H1 (cell line): ENCODE measurements around the gene TCN2. TPM values are rescaled to one million over a fixed set of nuclear protein-coding genes. Genes with fewer than 3 reads are reported as not detected.

Source experiments
- CTCF ChIA-PET: fragments of 300-600 bp; sonication (Branson Sonifier 250); formaldehyde crosslinking; loops from one replicate; lab custom pipeline; 2021; ENCODE audit not compliant: partially characterized antibody; lab: Charles Lee
- POLR2A ChIA-PET: fragments of 300-600 bp; sonication (Branson Sonifier 250); formaldehyde crosslinking; loops from one replicate; lab custom pipeline; 2021; ENCODE audit warnings: inconsistent platforms; ENCODE audit not compliant: partially characterized antibody; lab: Charles Lee
- DNase-seq, 2 experiments: peaks; one replicate each; pipeline versions ENCODE4 v3.0.0 to v3.0.0-alpha.2; 2010 to 2022; ENCODE audit warnings: low spot score in 2 of 2, low read depth in 1 of 2, mixed read lengths in 1 of 2
- FAIRE-seq: peaks from 2 replicates; lab custom pipeline; 2011; peaks lifted over from hg19 to GRCh38; lab: Jason Lieb, UNC
- H2AFZ ChIP-seq: 2 replicates; pipeline ENCODE4 v1.8.1; 2012; ENCODE audit warnings: low read length, inconsistent platforms
- H2AK5ac ChIP-seq: 2 replicates; pipeline ENCODE4 v1.6.1; 2013; ENCODE audit warnings: low read depth, low read length
- H2BK120ac ChIP-seq: replicated peaks from 2 replicates; pipeline ENCODE3; 2013; ENCODE audit warnings: low read depth, low read length, inconsistent platforms
- H2BK12ac ChIP-seq: 2 replicates; pipeline ENCODE4 v1.6.1; 2013; ENCODE audit warnings: low read depth, low read length
- H2BK15ac ChIP-seq: 2 replicates; pipeline ENCODE4 v1.6.1; 2013; ENCODE audit warnings: low read length
- H2BK20ac ChIP-seq: 2 replicates; pipeline ENCODE4 v1.6.1; 2013; ENCODE audit warnings: low read length
- H2BK5ac ChIP-seq: 2 replicates; pipeline ENCODE4 v1.6.1; 2013; ENCODE audit warnings: low read depth, low read length
- H3K14ac ChIP-seq: 2 replicates; pipeline ENCODE4 v1.6.1; 2013; ENCODE audit warnings: inconsistent platforms; ENCODE audit not compliant: insufficient read length
- H3K18ac ChIP-seq: 2 replicates; pipeline ENCODE4 v1.6.1; 2013; ENCODE audit warnings: low read length; ENCODE audit errors: extremely low read depth
- H3K23ac ChIP-seq: 2 replicates; pipeline ENCODE4 v1.6.1; 2013; ENCODE audit warnings: inconsistent platforms; ENCODE audit not compliant: insufficient read length
- H3K23me2 ChIP-seq: 2 replicates; pipeline ENCODE4 v1.6.1; 2013; ENCODE audit warnings: low read depth, low read length
- H3K27ac ChIP-seq: 2 replicates; pipeline ENCODE4 v1.6.1; 2011; ENCODE audit warnings: low read depth, low read length, inconsistent platforms
- H3K27me3 ChIP-seq, 4 experiments: replicated peaks in 1 of 4; 1 replicate in 1 of 4; 2 replicates in 3 of 4; pipeline versions ENCODE4 v1.6.1 to v1.8.1; 2011 to 2013; ENCODE audit warnings: low read length in 3 of 4, mild to moderate bottlenecking in 3 of 4, inconsistent platforms in 2 of 4, mixed read lengths in 2 of 4, moderate library complexity in 1 of 4; ENCODE audit not compliant: control insufficient read depth in 3 of 4, insufficient read depth in 3 of 4; ENCODE audit errors: extremely low read depth in 1 of 4
- H3K36me3 ChIP-seq, 4 experiments: 2 replicates each; pipeline versions ENCODE4 v1.6.1 to v1.8.1; 2011 to 2013; ENCODE audit warnings: mild to moderate bottlenecking in 4 of 4, low read length in 3 of 4, moderate library complexity in 2 of 4, control low read depth in 1 of 4, inconsistent platforms in 1 of 4; ENCODE audit not compliant: insufficient read depth in 4 of 4, control insufficient read depth in 2 of 4
- H3K4ac ChIP-seq: replicated peaks from 2 replicates; pipeline ENCODE3; 2013; ENCODE audit warnings: low read length, low read depth, mixed read lengths, inconsistent platforms; ENCODE audit not compliant: insufficient read length
- H3K4me1 ChIP-seq, 4 experiments: replicated peaks in 1 of 4; 1 replicate in 1 of 4; 2 replicates in 3 of 4; pipeline versions ENCODE4 v1.6.1 to v1.8.1; 2011 to 2013; ENCODE audit warnings: low read length in 3 of 4, inconsistent platforms in 2 of 4, mixed read lengths in 1 of 4; ENCODE audit not compliant: insufficient read depth in 4 of 4, control insufficient read depth in 3 of 4
- H3K4me2 ChIP-seq, 2 experiments: 2 replicates each; pipeline versions ENCODE4 v1.6.1 to v1.8.1; 2011 to 2013; ENCODE audit warnings: low read depth in 2 of 2, low read length in 2 of 2, control low read depth in 1 of 2, inconsistent platforms in 1 of 2, mild to moderate bottlenecking in 1 of 2; ENCODE audit not compliant: insufficient read depth in 1 of 2
- H3K4me3 ChIP-seq, 4 experiments: fragments of 200-600, 300-600 bp in 1 of 4; sonication (generic), shearing (Covaris generic), sonication (Bioruptor Twin) in 1 of 4; 2 replicates each; pipeline versions ENCODE4 v1.5.1 to v1.8.1; 2011 to 2016; ENCODE audit warnings: low read length in 4 of 4, low read depth in 3 of 4, control low read depth in 2 of 4, inconsistent platforms in 2 of 4, mild to moderate bottlenecking in 2 of 4, mixed read lengths in 1 of 4, moderate library complexity in 1 of 4; ENCODE audit not compliant: insufficient read depth in 2 of 4; ENCODE audit errors: extremely low read depth in 1 of 4
- H3K56ac ChIP-seq: replicated peaks from 2 replicates; pipeline ENCODE3; 2013; ENCODE audit warnings: low read depth, mild to moderate bottlenecking, mixed read lengths, low read length, inconsistent platforms; ENCODE audit not compliant: insufficient read length
- H3K79me1 ChIP-seq: 2 replicates; pipeline ENCODE4 v1.6.1; 2013; ENCODE audit warnings: low read depth, low read length, control low read depth
- H3K79me2 ChIP-seq, 2 experiments: 2 replicates each; pipeline versions ENCODE4 v1.6.1 to v1.8.1; 2012 to 2013; ENCODE audit warnings: low read length in 2 of 2, mild to moderate bottlenecking in 2 of 2, inconsistent platforms in 1 of 2; ENCODE audit not compliant: insufficient read depth in 2 of 2, control insufficient read depth in 1 of 2
- H3K9ac ChIP-seq, 4 experiments: replicated peaks in 1 of 4; 1 replicate in 1 of 4; 2 replicates in 3 of 4; pipeline versions ENCODE4 v1.6.1 to v1.8.1; 2011 to 2013; ENCODE audit warnings: low read depth in 3 of 4, low read length in 3 of 4, control low read depth in 2 of 4, mild to moderate bottlenecking in 2 of 4, moderate library complexity in 2 of 4, inconsistent platforms in 1 of 4; ENCODE audit errors: extremely low read depth in 1 of 4
- H3K9me3 ChIP-seq, 2 experiments: 2 replicates each; pipeline versions ENCODE4 v1.6.1 to v1.8.1; 2012 to 2013; ENCODE audit warnings: mild to moderate bottlenecking in 2 of 2, moderate library complexity in 2 of 2, control low read depth in 1 of 2, inconsistent platforms in 1 of 2, low read depth in 1 of 2, low read length in 1 of 2, mixed read lengths in 1 of 2; ENCODE audit not compliant: insufficient read depth in 2 of 2
- H4K20me1 ChIP-seq, 2 experiments: replicated peaks in 1 of 2; 2 replicates each; pipeline versions ENCODE3 to v1.8.1; 2011 to 2013; ENCODE audit warnings: inconsistent platforms in 2 of 2, low read length in 2 of 2, mild to moderate bottlenecking in 1 of 2; ENCODE audit not compliant: insufficient read depth in 2 of 2, control insufficient read depth in 1 of 2
- H4K5ac ChIP-seq: 2 replicates; pipeline ENCODE4 v1.6.1; 2013; ENCODE audit warnings: low read length, low read depth, mixed read lengths, inconsistent platforms; ENCODE audit not compliant: insufficient read length
- H4K8ac ChIP-seq: 2 replicates; pipeline ENCODE4 v1.8.0; 2013; ENCODE audit warnings: mild to moderate bottlenecking, moderate library complexity, low read length, inconsistent platforms; ENCODE audit not compliant: insufficient read depth; ENCODE audit errors: extremely low read depth
- H4K91ac ChIP-seq: replicated peaks from 2 replicates; pipeline ENCODE3; 2013; ENCODE audit warnings: low read length, mixed read lengths, inconsistent platforms; ENCODE audit not compliant: insufficient read length
- BCL11A ChIP-seq, 2 experiments: IDR thresholded peaks; one replicate each; pipeline ENCODE4 v1.6.1; 2011; ENCODE audit warnings: low read depth in 2 of 2, low read length in 2 of 2, mild to moderate bottlenecking in 2 of 2
- CBX8 ChIP-seq: fragments of 300-800, 300-1000 bp; sonication (generic); IDR thresholded peaks from 2 replicates; pipeline ENCODE4 v1.7.1; 2016; ENCODE audit warnings: low read depth, low read length, borderline replicate concordance
- TAF1 ChIP-seq: IDR thresholded peaks from 2 replicates; pipeline ENCODE4 v1.6.1; 2011; ENCODE audit warnings: mild to moderate bottlenecking, low read depth, low read length
- TAF7 ChIP-seq: optimal IDR thresholded peaks from 2 replicates; pipeline ENCODE3; 2011; ENCODE audit warnings: low read depth, mild to moderate bottlenecking, inconsistent platforms, low read length, moderate library complexity, borderline replicate concordance
- YY1 ChIP-seq: IDR thresholded peaks from 2 replicates; pipeline ENCODE4 v1.6.1; 2011; ENCODE audit warnings: low read depth, mild to moderate bottlenecking, low read length
- WGBS, 2 experiments: shearing (Covaris generic) in 1 of 2; methylation state at CpG; one replicate each; pipeline versions ENCODE4 v1.1.6 to v1.1.7; 2013 to 2015; ENCODE audit warnings: low lambda C conversion rate in 2 of 2, mixed read lengths in 2 of 2, inconsistent platforms in 1 of 2, low coverage in 1 of 2, missing lambda C conversion rate in 1 of 2; ENCODE audit not compliant: insufficient replicate concordance in 2 of 2, insufficient coverage in 1 of 2, insufficient read length in 1 of 2; ENCODE audit errors: extremely low coverage in 1 of 2, missing lambda C conversion rate in 1 of 2; 5-methylcytosine and 5-hydroxymethylcytosine counted together
- polyA plus RNA-seq, 7 experiments: library from polyadenylated mRNA; depleted of rRNA in 3 of 7; stranded (reverse) in 5 of 7; unstranded in 2 of 7; fragments of >200 nt in 5 of 7; fragments of 200-250 nt in 2 of 7; gene quantifications; 1 replicate in 5 of 7; 2 replicates in 1 of 7; 4 replicates in 1 of 7; pipeline versions ENCODE4 v1.2.1 to v1.2.3, GENCODE V29; 2011 to 2013; ENCODE audit warnings: missing spikeins in 2 of 7, mixed read lengths in 2 of 7
- total RNA-seq: library from RNA; stranded (reverse); fragmentation: NEBNext Ultra II Directional; extraction: Animal tissue kit (Norgen Biotek cat#: 25700); gene quantifications from 2 replicates; pipeline ENCODE4 v1.2.1, GENCODE V29; 2021

TCN2 gene
- total and polyA plus RNA-seq, 2 of the 8 experiments (the other 6 are each of a cell fraction or from before 2014, with no cell fraction given) = 30.0 to 87.8 TPM

- H4K91ac ChIP-seq = no peak overlapping the region
- no peak overlapping the region for H3K18ac ChIP-seq
- no peak overlapping the region; the same call in 1 of the 2 replicates for H2AK5ac ChIP-seq
- no peaks in the 10 kb centered on the region for H3K9me3 ChIP-seq
- no peak overlapping the region for H3K14ac ChIP-seq
- H2BK120ac ChIP-seq = no peak overlapping the region
- H3K27ac ChIP-seq = no peak overlapping the region
- 75% methylated on average over 7 of the region's 7 CpGs; no CpG with 5 or more reads in 1 of the 2 experiments for WGBS, 2 experiments
- no peaks in the 10 kb centered on the region for H3K27me3 ChIP-seq
- no peak overlapping the region for H3K56ac ChIP-seq
- H2BK5ac ChIP-seq = no peak overlapping the region
- ChIA-PET CTCF (interaction anchor here (0.6 to 3.4 kb wide), 3 partner anchors 9 to 28 kb away, joined by 3 to 12 read pairs (median 6); no protein-coding TSS in a partner anchor), POLR2A (interaction anchor here (0.6 to 6.7 kb wide), 5 partner anchors 10 to 32 kb away, joined by 3 to 64 read pairs (median 4); partner anchors contain the start of gene PES1)
- H3K79me1 ChIP-seq = peaks cover 3% of the 10 kb centered on the region
- H4K20me1 ChIP-seq = peaks cover 0 to 8% of the 10 kb centered on the region in 2 experiments
- peak overlapping the region; percentile 79; the same call in 1 of the 2 replicates for H4K8ac ChIP-seq
- no peak overlapping the region for H2BK20ac ChIP-seq
- peak overlapping the region; percentile 84 to 98 for H3K4me2 ChIP-seq
- peak overlapping the region; percentile 54 to 84 (median 68); a peak in 6 of 8 replicates for H3K4me3 ChIP-seq
- peaks cover 0 to 15% (median 5%) of the 10 kb centered on the region in 4 experiments; a peak in 5 of 7 replicates for H3K4me1 ChIP-seq
- TF ChIP-seq TAF7 (no peak), BCL11A (IDR thresholded peaks at IDR 0.05; ENCODE audit: low read depth in 2 of 2, low read length in 2 of 2) (no peak), YY1 (no peak), CBX8 (no peak), TAF1 (no peak)
- H4K5ac ChIP-seq = no peak overlapping the region
- H3K23me2 ChIP-seq = peaks cover 10% of the 10 kb centered on the region; the same call in 1 of the 2 replicates
- FAIRE-seq (no peak), DNase-seq (no peak)
- no peak overlapping the region for H2BK15ac ChIP-seq
- no peaks in the 10 kb centered on the region; a peak in 1 of 4 replicates for H3K79me2 ChIP-seq
- H3K23ac ChIP-seq = no peak overlapping the region
- H2BK12ac ChIP-seq = no peak overlapping the region
- H3K9ac ChIP-seq = no peak overlapping the region
- peaks cover 10 to 21% (median 19%) of the 10 kb centered on the region in 4 experiments; a peak in 6 of 8 replicates for H3K36me3 ChIP-seq
- H3K4ac ChIP-seq = no peak overlapping the region
- no peak overlapping the region for H2AFZ ChIP-seq
Observed at GRCh38 chr22:30573594-30574094, 33.3 kb upstream of the TCN2 start.
